B cell (primary cell): Measurements from ENCODE around the gene SPECC1. TPM values are rescaled to one million over a fixed set of nuclear protein-coding genes. Genes with fewer than 3 reads are reported as not detected.

Source experiments
- ATAC-seq: fragments of 200-7000 bp; cut with Tn5 transposase; one replicate; pipeline ENCODE4 v1.10.0; 2021; ENCODE audit warnings: low read depth, mild to moderate bottlenecking, moderate number of reproducible peaks, moderate library complexity
- CTCF ChIA-PET: fragments of 350-600 bp; sonication (Branson Sonifier 250); formaldehyde crosslinking; loops from one replicate; lab custom pipeline; 2021; ENCODE audit warnings: antibody characterized with exemption, inconsistent platforms; lab: Charles Lee
- POLR2A ChIA-PET: fragments of 350-600 bp; sonication (Branson Sonifier 250); formaldehyde crosslinking; loops from one replicate; lab custom pipeline; 2021; ENCODE audit warnings: antibody characterized with exemption; lab: Charles Lee
- DNase-seq: peaks from one replicate; pipeline ENCODE4 v3.0.0; 2013
- H2AFZ ChIP-seq: 2 replicates; pipeline ENCODE4 v1.6.1; 2012; ENCODE audit warnings: mild to moderate bottlenecking, low read depth, low read length; ENCODE audit not compliant: insufficient read depth, poor library complexity, severe bottlenecking
- H3K27ac ChIP-seq, 2 donors: 1 replicate in 1 of 2; 2 replicates in 1 of 2; pipeline ENCODE4 v1.5.1; 2012 to 2013; ENCODE audit warnings: low read length in 2 of 2, mild to moderate bottlenecking in 2 of 2, moderate library complexity in 1 of 2
- H3K27me3 ChIP-seq, 4 experiments: fragments of 200-600 bp in 1 of 4; sonication (generic) in 1 of 4; replicated peaks in 1 of 4; 1 replicate in 2 of 4; 2 replicates in 2 of 4; pipeline versions ENCODE4 v1.6.1 to v1.7.0; 2013 to 2016; ENCODE audit warnings: low read length in 3 of 4, mild to moderate bottlenecking in 2 of 4, mixed read lengths in 1 of 4, moderate library complexity in 1 of 4; ENCODE audit not compliant: insufficient read depth in 4 of 4, control insufficient read depth in 3 of 4; ENCODE audit errors: control extremely low read depth in 1 of 4
- H3K36me3 ChIP-seq, 2 experiments: replicated peaks in 1 of 2; 1 replicate in 1 of 2; 2 replicates in 1 of 2; pipeline versions ENCODE4 v1.6.1 to v1.7.1; 2013; ENCODE audit warnings: low read length in 1 of 2; ENCODE audit not compliant: insufficient read depth in 2 of 2, control insufficient read depth in 1 of 2; ENCODE audit errors: control extremely low read depth in 1 of 2, extremely low read depth in 1 of 2
- H3K4me1 ChIP-seq, 2 donors: fragments of 200-600 bp in 1 of 2; sonication (generic) in 1 of 2; 1 replicate in 1 of 2; 2 replicates in 1 of 2; pipeline versions ENCODE4 v1.5.1 to v1.6.1; 2013 to 2017; ENCODE audit warnings: low read length in 2 of 2; ENCODE audit not compliant: control insufficient read depth in 2 of 2, insufficient read depth in 2 of 2
- H3K4me2 ChIP-seq: replicated peaks from 2 replicates; pipeline ENCODE3; 2012; ENCODE audit warnings: mild to moderate bottlenecking, low read depth, low read length; ENCODE audit not compliant: poor library complexity, severe bottlenecking
- H3K4me3 ChIP-seq, 5 experiments: fragments of 200-600 bp in 1 of 5; sonication (generic) in 1 of 5; 1 replicate in 3 of 5; 2 replicates in 2 of 5; pipeline versions ENCODE4 v1.5.1 to v1.7.0; 2011 to 2016; ENCODE audit warnings: low read length in 4 of 5, mild to moderate bottlenecking in 4 of 5, low read depth in 2 of 5, control low read depth in 1 of 5, moderate library complexity in 1 of 5; ENCODE audit not compliant: insufficient read depth in 1 of 5; ENCODE audit errors: control extremely low read depth in 1 of 5, extremely low read depth in 1 of 5
- H3K79me2 ChIP-seq: fragments of 200-600 bp; sonication (generic); one replicate; pipeline ENCODE4 v1.6.0; 2016; ENCODE audit warnings: low read length; ENCODE audit not compliant: control insufficient read depth, insufficient read depth
- H3K9ac ChIP-seq: fragments of 200-600 bp; sonication (generic); 2 replicates; pipeline ENCODE4 v1.6.1; 2017; ENCODE audit warnings: mild to moderate bottlenecking, low read length, moderate library complexity
- H3K9me3 ChIP-seq, 3 donors: one replicate each; pipeline versions ENCODE4 v1.6.1 to v1.7.1; 2013; ENCODE audit warnings: low read length in 2 of 3; ENCODE audit not compliant: control insufficient read depth in 2 of 3, insufficient read depth in 1 of 3; ENCODE audit errors: control extremely low read depth in 1 of 3
- H4K20me1 ChIP-seq: 2 replicates; pipeline ENCODE4 v1.6.0; 2012; ENCODE audit warnings: mild to moderate bottlenecking, low read length; ENCODE audit not compliant: insufficient read depth, control insufficient read depth, poor library complexity, severe bottlenecking
- H3K27ac Mint-ChIP-seq: one replicate; pipeline ENCODE4 v1.8.0; 2021; ENCODE audit warnings: mixed read lengths
- H3K27me3 Mint-ChIP-seq: one replicate; pipeline ENCODE4 v1.8.0; 2021; ENCODE audit warnings: mixed read lengths
- H3K4me1 Mint-ChIP-seq: one replicate; pipeline ENCODE4 v1.8.0; 2021; ENCODE audit warnings: mixed read lengths
- H3K4me3 Mint-ChIP-seq: one replicate; pipeline ENCODE4 v1.8.0; 2021; ENCODE audit warnings: mixed read lengths
- H3K9me3 Mint-ChIP-seq: one replicate; pipeline ENCODE4 v1.8.0; 2022; ENCODE audit warnings: mixed read lengths; ENCODE audit not compliant: insufficient read depth
- EZH2 ChIP-seq: IDR thresholded peaks from 2 replicates; pipeline ENCODE4 v1.6.1; 2012; ENCODE audit warnings: borderline replicate concordance, low read depth, mild to moderate bottlenecking, moderate library complexity, low read length; ENCODE audit not compliant: insufficient read depth, poor library complexity, severe bottlenecking
- WGBS: methylation state at CpG from one replicate; pipeline ENCODE4 v1.1.5; 2013; ENCODE audit warnings: missing lambda C conversion rate; ENCODE audit not compliant: insufficient coverage; 5-methylcytosine and 5-hydroxymethylcytosine counted together
- intact Hi-C: fragments of 100-400 bp; cut with micrococcal nuclease; formaldehyde crosslinking; loops from one replicate; pipeline ENCODE4 v1.10.0; 2022
- polyA plus RNA-seq: library from polyadenylated mRNA; depleted of rRNA; stranded (reverse); fragments of >200 nt; gene quantifications from 2 replicates; pipeline ENCODE4 v1.2.3, GENCODE V29; 2012
- total RNA-seq, 2 donors: library from RNA; stranded (reverse); fragments of 120-200 nt in 1 of 2; gene quantifications; 1 replicate in 1 of 2; 2 replicates in 1 of 2; pipeline versions ENCODE4 v1.2.3 to v1.2.4, GENCODE V29; 2013 to 2022
- TF ChIP-seq, protein P1 (sequence below): fragments of 200-600 bp; IDR thresholded peaks from one replicate; pipeline ENCODE4 v1.8.0; 2022; ENCODE audit warnings: antibody characterized with exemption, mild to moderate bottlenecking

Gene SPECC1
- total and polyA plus RNA-seq, 2 donors (not counting 1 experiment from before 2014, with no cell fraction given): 4.6 to 7.4 TPM

DNA sequence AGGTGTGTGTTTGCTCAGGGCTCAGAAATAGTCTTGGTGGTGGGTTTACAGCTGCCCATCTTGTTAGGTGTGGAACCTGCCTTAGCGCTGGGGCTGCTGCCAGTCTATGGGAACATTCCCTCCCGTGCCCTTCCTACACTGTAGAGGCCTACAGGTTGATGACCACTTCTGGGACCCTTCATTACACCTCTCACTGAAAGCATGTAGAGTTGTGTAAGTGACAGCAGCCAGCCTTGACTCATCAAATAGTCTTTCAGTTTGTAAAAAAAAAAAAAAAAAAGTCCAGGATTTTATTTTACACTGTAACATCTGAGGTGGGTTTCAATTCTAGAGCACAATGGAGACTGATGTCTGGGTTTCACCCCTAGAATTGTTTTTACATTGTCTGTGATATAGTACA is 193.9 kb downstream of the SPECC1 start:
- Mint-ChIP-seq H3K4me3 (no peak overlapping the region), H3K4me1 (peaks cover 2% of the 10 kb centered on the region), H3K9me3 (peaks cover 1% of the 10 kb centered on the region), H3K27me3 (no peaks in the 10 kb centered on the region), H3K27ac (no peak overlapping the region)
- TF ChIP-seq, protein P1, sequence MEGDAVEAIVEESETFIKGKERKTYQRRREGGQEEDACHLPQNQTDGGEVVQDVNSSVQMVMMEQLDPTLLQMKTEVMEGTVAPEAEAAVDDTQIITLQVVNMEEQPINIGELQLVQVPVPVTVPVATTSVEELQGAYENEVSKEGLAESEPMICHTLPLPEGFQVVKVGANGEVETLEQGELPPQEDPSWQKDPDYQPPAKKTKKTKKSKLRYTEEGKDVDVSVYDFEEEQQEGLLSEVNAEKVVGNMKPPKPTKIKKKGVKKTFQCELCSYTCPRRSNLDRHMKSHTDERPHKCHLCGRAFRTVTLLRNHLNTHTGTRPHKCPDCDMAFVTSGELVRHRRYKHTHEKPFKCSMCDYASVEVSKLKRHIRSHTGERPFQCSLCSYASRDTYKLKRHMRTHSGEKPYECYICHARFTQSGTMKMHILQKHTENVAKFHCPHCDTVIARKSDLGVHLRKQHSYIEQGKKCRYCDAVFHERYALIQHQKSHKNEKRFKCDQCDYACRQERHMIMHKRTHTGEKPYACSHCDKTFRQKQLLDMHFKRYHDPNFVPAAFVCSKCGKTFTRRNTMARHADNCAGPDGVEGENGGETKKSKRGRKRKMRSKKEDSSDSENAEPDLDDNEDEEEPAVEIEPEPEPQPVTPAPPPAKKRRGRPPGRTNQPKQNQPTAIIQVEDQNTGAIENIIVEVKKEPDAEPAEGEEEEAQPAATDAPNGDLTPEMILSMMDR: no peak
- no peak for TF ChIP-seq EZH2
- H3K4me3 ChIP-seq: no peak overlapping the region
- ChIA-PET CTCF (no interaction called here), POLR2A (no interaction called here)
- DNase-seq: no peak
- no peak overlapping the region for H3K4me2 ChIP-seq
- no peaks in the 10 kb centered on the region for H4K20me1 ChIP-seq
- no peak overlapping the region for H2AFZ ChIP-seq
- no peak for ATAC-seq
- H3K9me3 ChIP-seq: peaks cover 0 to 9% (median 7%) of the 10 kb centered on the region in 3 donors
- WGBS: no CpG with 5 or more reads among the region's 2 CpGs
- no peaks in the 10 kb centered on the region for H3K36me3 ChIP-seq
- no peak overlapping the region for H3K9ac ChIP-seq
- no peaks in the 10 kb centered on the region for H3K4me1 ChIP-seq
- no peak overlapping the region for H3K27ac ChIP-seq
- no peaks in the 10 kb centered on the region for H3K27me3 ChIP-seq
- no peaks in the 10 kb centered on the region for H3K79me2 ChIP-seq
- intact Hi-C loops: no loop called here

DNA sequence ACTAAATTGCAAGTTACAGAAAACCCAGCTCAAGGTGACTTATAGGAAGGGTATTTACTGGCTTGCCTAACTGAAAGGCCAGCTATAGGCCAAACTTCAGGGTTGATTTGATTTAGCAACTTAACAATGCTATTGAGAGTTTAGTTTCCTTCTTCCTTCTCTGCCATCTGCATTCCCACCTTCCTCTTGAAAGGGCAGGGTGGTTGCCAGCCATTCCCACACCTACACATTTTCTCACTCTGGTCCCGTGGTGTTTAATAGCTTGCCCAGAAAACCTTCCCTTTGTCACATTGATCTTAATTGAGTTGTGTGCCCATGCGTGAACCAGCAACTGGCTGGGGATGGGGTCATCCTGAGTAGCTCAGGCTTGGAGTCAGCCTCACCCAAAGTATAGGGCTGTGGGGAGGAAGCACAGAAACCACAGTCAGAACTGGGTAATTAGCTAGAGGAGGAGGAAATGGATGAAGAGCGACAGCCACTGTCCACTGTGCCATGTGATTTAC is 194.7 kb downstream of the SPECC1 start:
- no peak for ATAC-seq
- H3K9me3 Mint-ChIP-seq: no peaks in the 10 kb centered on the region
- WGBS: 86% methylated on average over 2 of the region's 3 CpGs
- no peak for DNase-seq
- H3K79me2 ChIP-seq: no peaks in the 10 kb centered on the region
- no peak overlapping the region for H3K4me3 Mint-ChIP-seq
- no peaks in the 10 kb centered on the region for H3K27me3 ChIP-seq
- H3K9ac ChIP-seq: no peak overlapping the region
- peaks cover 0 to 6% (median 1%) of the 10 kb centered on the region in 3 donors for H3K9me3 ChIP-seq
- POLR2A ChIA-PET: no interaction called here
- peaks cover 2% of the 10 kb centered on the region for H3K4me1 Mint-ChIP-seq
- no peak overlapping the region for H3K27ac Mint-ChIP-seq
- no peaks in the 10 kb centered on the region for H4K20me1 ChIP-seq
- TF ChIP-seq, protein P1: no peak
- no peak for TF ChIP-seq EZH2
- H3K4me2 ChIP-seq: no peak overlapping the region
- H3K27ac ChIP-seq: no peak overlapping the region
- no peak overlapping the region for H2AFZ ChIP-seq
- H3K36me3 ChIP-seq: no peaks in the 10 kb centered on the region
- no peak overlapping the region for H3K4me3 ChIP-seq
- CTCF ChIA-PET: interaction anchor here (0.7 to 1.0 kb wide), 2 partner anchors 35 to 117 kb away, joined by 3 read pairs; no protein-coding TSS in a partner anchor
- intact Hi-C loops: no loop called here
- no peaks in the 10 kb centered on the region for H3K4me1 ChIP-seq
- H3K27me3 Mint-ChIP-seq: no peaks in the 10 kb centered on the region
